HG03457 (cell line): ENCODE data around the gene CDH13.

Experiments
- ATAC-seq: cut with Tn5 transposase; IDR thresholded peaks from one replicate; pipeline ENCODE4 v1.9.1; 2021; ENCODE audit warnings: moderate number of reproducible peaks; ENCODE audit not compliant: unreplicated experiment

The CDH13 gene

GRCh38 chr16:82735186-82735585 lies 108.4 kb downstream of the CDH13 start:
- no peak for ATAC-seq

GRCh38 chr16:82735673-82736091 lies 108.9 kb downstream of the CDH13 start:
- ATAC-seq, result no peak

GRCh38 chr16:82736224-82736623 lies 109.5 kb downstream of the CDH13 start:
- ATAC-seq, result no peak

GRCh38 chr16:82738699-82739098 lies 111.9 kb downstream of the CDH13 start:
- ATAC-seq, result no peak

GRCh38 chr16:82741073-82741615 lies 114.4 kb downstream of the CDH13 start:
- ATAC-seq, result no peak

- no peak for ATAC-seq
Measured at GRCh38 chr16:82744958-82745357, 118.2 kb downstream of the CDH13 start.

- no peak for ATAC-seq
Measured at GRCh38 chr16:82748026-82748425, 121.3 kb downstream of the CDH13 start.

- ATAC-seq, result no peak
Measured at GRCh38 chr16:82750068-82750467, 123.3 kb downstream of the CDH13 start.

GRCh38 chr16:82751020-82751419 lies 124.3 kb downstream of the CDH13 start:
- ATAC-seq, result no peak

- ATAC-seq, result no peak
Measured at GRCh38 chr16:82752172-82752571, 125.4 kb downstream of the CDH13 start.

- no peak for ATAC-seq
Measured at GRCh38 chr16:82753821-82754220, 127.1 kb downstream of the CDH13 start.

- ATAC-seq, result no peak
Measured at GRCh38 chr16:82754716-82755513, 128.1 kb downstream of the CDH13 start.

GRCh38 chr16:82755570-82756282 lies 129.0 kb downstream of the CDH13 start:
- ATAC-seq, result no peak

- ATAC-seq, result no peak
Measured at GRCh38 chr16:82756283-82756599, 129.5 kb downstream of the CDH13 start.

- ATAC-seq, result no peak
Measured at GRCh38 chr16:82758406-82758805, 131.6 kb downstream of the CDH13 start.

GRCh38 chr16:82758904-82759303 lies 132.1 kb downstream of the CDH13 start:
- no peak for ATAC-seq

GRCh38 chr16:82761236-82761635 lies 134.5 kb downstream of the CDH13 start:
- ATAC-seq, result no peak

GRCh38 chr16:82761858-82762257 lies 135.1 kb downstream of the CDH13 start:
- ATAC-seq, result no peak

GRCh38 chr16:82763371-82763770 lies 136.6 kb downstream of the CDH13 start:
- no peak for ATAC-seq

- no peak for ATAC-seq
Measured at GRCh38 chr16:82767198-82767597, 140.4 kb downstream of the CDH13 start.

- no peak for ATAC-seq
Measured at GRCh38 chr16:82767808-82768207, 141.0 kb downstream of the CDH13 start.

- ATAC-seq, result no peak
Measured at GRCh38 chr16:82769845-82770244, 143.1 kb downstream of the CDH13 start.
